NOMO-1 (cell line): Measurements from ENCODE around the gene PITPNC1.
"Not testable (repeated sequence)": the region's sequence is repeated elsewhere in the genome, so short reads cannot be mapped to it uniquely, and the experiment has no call there.

ENCODE experiments used
- DNase-seq, 2 experiments: peaks; one replicate each; lab custom pipeline; 2025; ENCODE audit not compliant: unreplicated experiment in 2 of 2; lab: John Stamatoyannopoulos, UW

The PITPNC1 gene

DNA sequence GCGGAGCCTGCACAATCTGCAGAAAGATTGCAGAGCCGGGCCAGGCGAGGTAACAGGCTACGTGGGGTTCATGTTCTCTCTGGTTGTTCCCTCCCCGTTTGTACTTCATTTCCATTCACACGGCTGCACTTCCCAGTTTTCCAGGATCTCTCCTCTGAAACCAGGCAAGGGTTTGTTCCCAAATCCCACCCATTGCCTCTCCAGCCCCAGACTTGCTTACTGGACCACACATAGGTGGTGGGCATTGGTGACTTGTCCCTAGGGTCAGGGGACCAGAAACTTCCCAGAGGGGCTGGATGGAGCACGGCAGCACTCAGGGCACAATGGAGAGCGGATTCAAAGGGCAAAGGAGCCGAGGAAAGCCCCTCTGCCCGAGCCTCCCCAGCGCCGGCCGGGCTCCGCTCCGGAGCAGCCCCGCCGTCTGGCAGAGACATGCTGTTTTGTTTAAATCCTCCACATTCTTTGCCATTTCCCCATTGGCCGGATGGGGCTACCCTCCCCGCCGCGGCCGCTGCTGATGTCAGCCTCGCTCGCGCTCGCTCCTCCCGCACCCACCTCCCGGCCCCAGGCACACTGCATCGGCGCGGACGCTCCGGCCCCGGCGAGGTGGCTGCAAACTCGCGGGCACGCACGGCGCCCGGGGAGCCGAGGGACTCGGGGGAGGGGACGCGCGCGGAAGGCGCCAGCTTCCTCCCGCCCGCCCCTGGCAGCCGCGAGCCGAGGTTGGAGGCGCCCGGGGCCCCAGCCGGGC is at the start of gene PITPNC1:
TSS of gene PITPNC1 (plus strand) at position 545 of the 751 bp plus-strand sequence.
- DNase-seq: peak; percentile 78 to 84

DNA sequence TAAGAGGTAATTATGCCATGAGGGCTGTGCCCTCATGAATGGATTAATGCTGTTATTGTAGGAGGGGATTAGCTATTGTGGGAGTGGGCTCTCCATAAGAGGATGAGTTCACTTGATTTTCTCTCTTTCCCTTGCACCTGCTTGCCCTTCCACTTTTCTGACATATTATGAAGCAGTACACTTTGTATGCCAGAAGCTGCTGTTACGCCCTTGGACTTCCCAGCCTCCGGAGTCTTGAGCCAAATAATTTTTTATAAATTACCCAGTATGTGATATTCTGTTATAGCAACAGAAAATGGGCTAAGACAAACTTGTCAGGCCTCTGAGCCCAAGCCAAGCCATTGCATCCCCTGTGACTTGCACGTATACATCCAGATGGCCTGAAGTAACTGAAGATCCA is 49.1 kb upstream of the PITPNC1 start:
- DNase-seq: no peak

DNA sequence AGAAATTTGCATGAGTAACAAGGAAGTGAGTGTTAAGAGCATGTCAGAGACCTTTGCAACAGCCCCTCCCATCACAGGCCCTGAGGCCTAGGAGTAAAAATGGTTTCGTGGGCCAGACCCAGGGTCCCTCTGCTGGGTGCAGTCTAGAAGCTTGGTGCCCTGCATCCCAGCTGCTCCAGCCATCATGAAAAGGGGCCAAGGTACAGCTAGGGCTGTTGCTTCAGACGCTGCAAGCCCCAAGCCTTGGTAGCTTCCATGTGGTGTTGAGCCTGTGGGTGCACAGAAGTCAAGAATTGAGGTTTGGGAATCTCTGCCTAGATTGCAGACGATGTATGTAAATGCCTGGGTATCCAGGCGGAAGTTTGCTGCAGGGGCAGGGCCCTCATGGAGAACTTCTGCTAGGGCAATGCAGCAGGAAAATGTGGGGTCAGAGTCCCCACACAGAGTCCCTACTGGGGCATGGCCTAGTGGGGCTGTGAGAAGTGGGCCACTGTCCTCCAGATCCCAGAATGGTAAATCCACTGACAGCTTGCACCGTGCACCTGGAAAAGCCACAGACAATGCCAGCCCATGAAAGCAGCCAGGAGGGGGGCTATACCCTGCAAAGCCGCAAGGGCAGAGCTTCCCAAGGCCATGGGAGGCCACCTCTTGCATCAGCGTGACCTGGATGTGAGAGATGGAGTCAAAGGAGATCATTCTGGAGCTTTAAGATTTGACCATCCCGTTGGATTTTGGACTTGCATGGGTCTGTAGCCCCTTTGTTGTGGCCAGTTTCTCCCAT is 45.5 kb upstream of the PITPNC1 start:
- not testable (repeated sequence) for DNase-seq

DNA sequence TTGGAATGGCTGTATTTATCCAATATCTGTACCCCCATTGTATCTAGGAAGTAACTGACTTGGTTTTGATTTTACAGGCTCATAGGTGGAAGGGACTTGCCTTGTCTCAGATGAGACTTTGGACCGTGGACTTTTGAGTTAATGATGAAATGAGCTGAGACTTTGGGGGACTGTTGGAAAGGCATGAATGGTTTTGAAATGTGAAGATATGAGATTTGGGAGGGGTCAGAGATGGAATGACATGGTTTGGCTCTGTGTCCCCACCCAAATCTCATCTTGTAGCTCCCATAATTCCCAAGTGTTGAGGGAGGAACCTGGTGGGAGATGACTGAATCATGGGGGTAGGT is 44.9 kb upstream of the PITPNC1 start:
- not testable (repeated sequence) for DNase-seq

DNA sequence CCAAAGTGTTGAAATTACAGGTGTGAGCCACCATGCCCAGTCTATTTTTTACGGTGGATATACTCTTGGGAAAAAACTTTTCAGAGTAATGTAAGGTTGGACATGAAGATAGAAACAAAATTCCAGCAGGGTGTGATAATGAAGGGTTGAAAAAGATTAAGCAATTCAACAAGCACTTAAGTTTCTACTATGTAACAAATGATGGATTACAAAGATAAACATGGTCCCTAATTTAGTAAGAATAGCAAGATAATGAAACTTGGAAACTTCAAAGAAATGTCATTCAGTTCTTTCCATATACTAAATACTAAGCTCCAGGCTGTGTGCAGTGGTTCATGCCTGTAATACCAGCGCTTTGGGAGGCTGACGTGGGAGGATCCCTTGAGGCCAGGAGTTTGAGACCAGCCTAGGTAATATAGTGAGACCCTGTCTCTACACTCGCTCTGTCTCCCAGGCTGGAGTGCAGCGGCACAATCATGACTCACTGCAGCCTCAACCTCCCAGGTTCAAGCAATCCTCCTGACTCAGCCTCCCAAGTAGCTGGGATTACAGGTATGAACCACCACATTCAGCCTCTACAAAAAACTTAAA is 41.7 kb upstream of the PITPNC1 start:
- DNase-seq: no peak

DNA sequence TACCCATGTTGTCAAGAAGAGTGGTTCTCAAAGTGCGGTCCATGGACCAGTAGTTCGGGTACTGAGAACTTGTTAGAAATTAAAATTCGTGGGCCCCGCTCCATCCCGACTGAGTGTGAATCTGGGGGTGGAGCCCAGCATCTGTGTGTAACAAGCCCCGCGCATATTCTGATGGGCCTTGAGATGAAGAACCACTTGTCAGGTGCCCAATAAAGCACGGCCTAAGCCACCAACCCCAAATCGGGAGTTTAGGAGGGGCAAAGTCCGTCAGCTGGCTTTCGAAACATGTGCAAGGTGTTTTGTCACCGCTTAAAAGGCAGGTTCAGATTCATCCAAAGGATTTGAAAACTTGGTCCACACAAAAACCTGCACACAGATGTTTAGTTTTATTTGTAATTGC is 40.2 kb upstream of the PITPNC1 start:
- DNase-seq: no peak

DNA sequence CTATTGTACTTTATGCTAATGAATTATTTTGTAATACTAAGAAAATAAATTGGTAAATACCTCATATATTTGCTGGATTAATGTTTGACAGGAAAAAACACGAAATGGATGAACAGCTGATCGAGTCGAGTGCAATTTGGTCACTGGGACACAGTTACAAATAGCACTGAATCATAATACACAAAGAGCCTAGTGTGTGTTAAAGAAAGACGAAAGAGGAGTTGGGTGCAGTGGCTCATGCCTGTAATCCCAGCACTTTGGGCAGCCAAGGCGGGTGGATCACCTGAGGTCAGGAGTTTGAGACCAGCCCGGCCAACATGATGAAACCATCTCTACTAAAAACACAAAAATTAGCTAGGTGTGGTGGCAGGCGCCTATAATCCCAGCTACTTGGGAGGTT is 38.7 kb upstream of the PITPNC1 start:
- not testable (repeated sequence) for DNase-seq

DNA sequence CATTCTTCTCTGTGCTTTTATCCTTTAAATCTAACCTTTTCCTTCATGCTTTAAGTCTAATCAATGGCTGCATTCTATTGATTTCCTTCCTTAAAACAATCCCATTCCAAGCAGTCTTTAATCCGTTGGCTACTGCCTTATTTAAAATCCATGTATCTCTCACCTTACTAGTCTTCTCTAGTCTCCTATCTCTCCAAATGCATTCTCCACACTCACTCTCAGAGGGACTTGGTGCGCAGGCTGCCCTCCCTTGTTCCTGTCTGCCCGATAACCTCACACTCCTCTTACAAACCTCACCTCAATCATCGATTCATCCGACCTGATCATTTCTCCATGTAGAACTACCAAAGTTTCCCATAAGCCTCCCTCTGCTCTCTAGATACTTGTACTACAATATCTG is 33.8 kb upstream of the PITPNC1 start:
- no peak for DNase-seq

DNA sequence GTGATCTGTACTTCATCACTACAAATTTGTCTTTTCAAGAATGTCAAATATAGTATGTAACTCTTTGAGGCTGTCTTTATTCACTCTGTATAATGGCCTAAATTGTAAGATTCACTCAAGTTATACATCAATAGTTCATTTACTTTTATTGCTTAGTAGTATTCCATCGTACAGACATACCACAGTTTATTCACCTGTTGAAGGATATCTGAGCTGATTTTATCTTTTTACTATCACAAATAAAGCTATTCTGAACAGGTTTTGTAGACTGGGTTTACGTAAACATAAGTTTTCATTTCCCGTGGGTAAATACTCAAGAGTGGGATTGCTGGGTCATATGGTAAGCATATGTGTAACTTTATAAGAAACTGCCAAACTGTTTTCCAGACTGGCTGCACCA is 29.3 kb upstream of the PITPNC1 start:
- no peak for DNase-seq

DNA sequence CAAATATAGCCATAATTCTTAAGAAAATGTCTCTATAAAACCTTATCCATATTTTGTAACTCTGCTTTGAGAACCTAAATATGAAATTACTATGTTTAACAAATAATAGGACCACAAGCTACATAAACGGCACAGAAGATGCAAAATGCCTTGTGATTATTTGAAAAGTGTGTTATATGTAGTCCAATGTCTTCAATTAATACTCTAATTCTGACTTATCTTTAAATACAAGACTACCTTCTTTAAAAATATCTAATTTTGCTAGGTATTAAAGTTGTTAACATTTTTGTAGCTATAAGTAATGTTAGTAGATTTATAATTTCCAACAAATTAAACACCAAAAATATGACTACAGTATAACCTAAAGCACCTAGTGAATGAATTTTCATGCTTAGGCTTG is 27.7 kb upstream of the PITPNC1 start:
- no peak for DNase-seq

DNA sequence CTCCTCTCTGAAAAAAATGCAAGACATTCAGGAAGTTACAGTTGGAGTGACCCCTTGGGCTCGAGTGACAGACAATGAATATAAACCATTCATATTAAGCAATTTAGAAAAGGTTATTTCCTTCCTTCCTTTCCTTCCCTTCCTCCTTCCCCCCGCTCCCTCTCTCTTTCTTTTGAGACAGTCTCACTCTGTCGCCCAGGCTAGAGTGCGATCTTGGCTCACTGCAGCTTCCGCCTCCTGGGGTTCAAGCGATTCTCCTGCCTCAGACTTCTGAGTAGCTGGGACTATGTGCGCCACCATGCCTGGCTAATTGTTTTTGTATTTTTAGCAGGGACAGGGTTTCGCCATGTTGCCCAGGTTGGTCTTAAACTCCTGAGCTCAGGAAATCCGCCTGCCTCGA is 23.9 kb upstream of the PITPNC1 start:
- DNase-seq: no peak

DNA sequence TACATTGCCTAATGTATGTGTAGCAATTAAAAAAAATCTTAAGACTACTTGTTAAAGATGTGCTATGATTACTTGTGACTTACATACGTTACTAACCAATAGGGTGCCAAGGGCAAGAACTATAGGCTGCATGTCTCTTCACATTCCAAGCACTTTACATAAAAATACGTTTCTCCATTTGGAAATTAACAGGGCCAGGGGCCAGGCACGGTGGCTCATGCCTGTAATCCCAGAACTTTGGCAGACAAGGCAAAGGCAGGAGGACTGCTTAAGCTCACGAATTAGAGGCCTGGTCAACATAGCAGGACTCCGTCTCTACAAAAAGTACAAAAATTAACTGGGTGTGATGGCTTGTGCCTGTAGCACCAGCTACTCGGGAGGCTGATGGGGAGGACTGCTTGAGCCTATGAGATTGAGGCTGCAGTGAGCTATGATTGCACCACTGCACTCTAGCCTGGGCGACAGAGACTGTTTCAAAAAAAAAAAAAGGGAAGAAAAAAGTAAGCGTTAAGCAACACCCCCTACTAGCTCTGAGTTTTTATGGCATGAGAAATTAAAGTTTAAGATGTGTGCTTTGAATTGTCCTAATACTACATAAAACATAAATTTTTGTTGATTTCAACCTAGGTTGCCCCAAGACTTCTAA is 23.0 kb upstream of the PITPNC1 start:
- DNase-seq: peak; percentile 74 to 80

DNA sequence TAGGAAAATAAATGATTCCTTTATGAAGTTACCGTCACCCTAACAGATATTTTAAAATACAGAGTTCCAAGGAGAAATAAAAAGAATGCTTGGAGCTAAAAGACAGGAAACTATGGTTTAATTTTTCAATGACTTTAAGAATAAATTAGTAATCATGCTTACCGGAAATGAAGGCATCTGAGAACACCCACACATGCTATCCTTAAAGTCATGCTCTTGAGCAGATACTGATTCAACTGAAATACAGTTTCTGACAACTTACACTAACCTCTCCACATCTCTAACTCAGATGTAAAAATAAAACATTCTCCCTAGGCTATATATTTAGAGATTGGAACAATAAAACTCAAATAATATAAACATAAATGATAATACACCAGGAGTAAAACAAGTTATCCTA is 18.5 kb upstream of the PITPNC1 start:
- DNase-seq: no peak

DNA sequence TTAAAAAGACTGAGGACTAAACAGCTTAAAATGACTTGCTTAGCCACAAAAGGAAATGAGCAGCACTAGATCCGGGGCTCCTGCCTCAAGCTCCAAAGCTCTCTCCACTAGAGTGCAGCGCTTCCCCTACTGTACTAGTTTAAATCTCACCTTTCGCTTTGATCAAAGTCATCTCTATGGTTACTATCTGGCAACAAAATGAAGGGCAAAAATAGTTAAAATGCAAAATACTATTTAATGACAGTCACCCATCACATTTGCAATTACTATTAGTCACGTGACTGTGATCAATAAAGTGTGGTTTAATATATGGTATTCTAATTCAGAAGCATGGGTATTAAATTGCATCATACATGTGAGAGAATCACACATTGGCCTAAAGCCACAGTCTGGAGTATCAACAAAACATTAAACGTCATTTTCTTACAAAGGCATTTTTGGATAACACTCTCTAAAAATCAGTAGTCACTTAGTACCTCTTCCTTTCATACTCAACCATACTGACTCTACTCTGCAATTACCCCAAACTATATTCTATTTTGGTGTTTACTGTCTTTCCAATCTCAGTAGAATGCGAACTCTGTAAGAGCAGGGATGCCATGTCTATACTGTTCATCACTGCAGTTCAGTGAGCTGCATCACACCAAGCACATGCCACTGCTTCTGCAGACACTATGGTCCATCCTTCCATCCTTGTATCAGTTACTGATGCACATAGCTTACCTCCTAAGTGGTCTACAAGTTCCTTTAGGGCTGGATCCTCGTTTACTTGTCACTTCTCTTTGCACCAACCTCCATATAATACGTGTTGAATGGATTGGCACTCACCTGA is 16.9 kb upstream of the PITPNC1 start:
- peak; percentile 6 to 37 for DNase-seq

DNA sequence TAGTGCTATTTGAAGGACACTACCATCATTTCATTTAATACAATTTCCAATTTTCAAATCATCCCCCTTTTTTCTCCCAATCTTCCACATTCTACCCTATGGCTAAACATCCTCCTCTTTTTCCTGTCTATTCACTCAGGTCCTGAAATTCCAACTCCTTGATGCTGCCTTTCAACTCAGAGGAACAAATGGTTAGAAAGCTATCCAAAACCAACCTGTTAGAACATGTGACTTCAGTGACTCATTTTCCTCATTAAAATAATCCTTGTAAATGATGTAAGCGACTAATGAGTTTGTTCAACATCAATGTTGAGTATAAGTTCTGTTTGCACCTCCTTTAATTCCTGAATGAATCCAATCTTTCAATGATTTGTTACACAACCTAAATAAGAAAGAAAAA is 16.2 kb upstream of the PITPNC1 start:
- DNase-seq: no peak

DNA sequence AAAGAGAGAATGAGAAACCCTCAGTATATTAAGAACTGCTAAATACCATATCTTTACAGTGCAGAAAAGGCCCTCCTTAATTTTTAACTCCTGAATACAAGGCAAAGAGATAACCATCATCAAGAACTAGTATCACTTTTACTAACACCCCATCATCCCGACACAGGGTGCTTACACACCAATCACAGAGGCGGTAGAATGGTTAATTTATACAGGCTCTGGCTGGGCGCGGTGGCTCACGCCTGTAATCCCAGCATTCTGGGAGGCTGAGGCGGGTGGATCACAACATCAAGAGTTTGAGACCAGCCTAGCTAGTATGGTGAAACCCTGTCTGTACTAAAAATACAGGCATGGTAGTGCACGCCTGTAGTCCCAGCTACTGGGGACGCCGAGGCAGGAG is 14.9 kb upstream of the PITPNC1 start:
- DNase-seq: no peak

DNA sequence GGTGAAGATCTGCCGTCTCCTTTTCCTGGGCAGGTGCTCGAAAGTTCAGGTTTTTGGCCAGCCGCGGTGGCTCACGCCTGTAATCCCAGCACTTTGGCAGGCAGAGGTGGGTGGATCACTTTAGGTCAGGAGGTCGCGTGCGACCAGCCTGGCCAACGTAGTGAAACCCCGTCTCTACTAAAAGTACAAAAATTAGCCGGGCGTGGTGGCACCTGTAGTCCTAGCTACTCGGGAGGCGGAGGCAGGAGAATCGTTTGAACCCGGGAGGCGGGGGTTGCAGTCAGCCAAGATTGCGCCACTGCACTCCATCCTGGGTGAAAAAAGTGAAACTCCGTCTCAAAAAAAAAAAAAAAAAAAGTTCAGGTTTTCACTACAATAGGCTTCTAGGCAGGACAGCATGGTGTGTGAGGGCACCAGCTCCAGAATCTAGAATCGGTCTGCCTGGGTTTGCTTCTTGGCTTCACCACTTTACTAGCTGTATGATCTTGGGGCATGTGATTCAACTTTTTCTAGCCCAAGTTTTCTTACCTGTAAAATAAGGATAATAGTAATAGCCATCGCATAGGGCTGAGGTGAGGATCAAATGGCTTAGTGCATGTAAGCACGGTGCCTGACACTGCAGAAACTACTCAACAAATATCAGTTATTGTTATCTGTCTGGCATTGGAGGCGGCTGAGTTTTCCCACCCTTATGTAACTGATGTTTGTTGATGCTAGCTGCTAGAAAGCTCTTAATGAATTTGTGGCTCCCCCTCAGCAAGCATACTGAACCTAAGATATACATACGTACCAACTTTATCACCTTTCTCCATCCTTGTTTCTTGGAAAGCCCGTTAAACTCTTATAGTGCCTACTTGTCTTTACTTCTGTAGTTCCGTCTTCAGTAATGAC is 12.0 kb upstream of the PITPNC1 start:
- DNase-seq: no peak

DNA sequence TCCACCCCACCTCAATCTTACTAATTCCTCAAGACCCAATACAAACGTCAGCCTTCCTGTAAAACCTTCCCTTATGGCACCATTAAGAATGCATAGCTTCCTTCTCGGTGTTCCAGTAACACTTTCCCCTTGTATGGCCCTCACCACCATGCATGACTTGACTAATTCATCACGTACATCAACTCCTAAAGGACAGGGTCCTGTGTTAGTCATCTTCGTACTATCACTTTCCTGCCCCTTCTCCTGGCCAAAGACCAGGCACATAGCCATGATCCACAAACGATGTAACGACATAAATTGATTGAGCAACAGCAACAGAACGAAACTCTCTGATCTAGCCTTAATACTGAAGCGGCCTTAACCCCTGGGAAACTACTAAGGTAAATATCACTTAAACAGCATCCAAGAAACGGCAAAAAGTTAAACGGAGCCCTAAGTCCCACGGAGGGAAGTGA is 11.3 kb upstream of the PITPNC1 start:
- DNase-seq: peak; percentile 43 to 57
